DOHH2 (cell line): ENCODE results near the gene CD244.
"Not testable (repeated sequence)": the region's sequence is repeated elsewhere in the genome, so short reads cannot be mapped to it uniquely, and the experiment has no call there.

Source experiments
- H3F3A ChIP-seq: fragments of 200-600 bp; sonication (generic), shearing (Covaris generic); 2 replicates; pipeline ENCODE4 v1.6.0; 2016; ENCODE audit warnings: antibody characterized with exemption, mild to moderate bottlenecking; ENCODE audit not compliant: control insufficient read depth, insufficient read depth
- H3K27ac ChIP-seq: fragments of 200-600 bp; sonication (generic); 2 replicates; pipeline ENCODE4 v1.5.1; 2014; ENCODE audit warnings: low read depth, mild to moderate bottlenecking, low read length, moderate library complexity
- H3K27me3 ChIP-seq: fragments of 200-600 bp; sonication (generic); 2 replicates; pipeline ENCODE4 v1.6.1; 2014; ENCODE audit warnings: mild to moderate bottlenecking, low read length, mixed read lengths; ENCODE audit not compliant: control insufficient read depth
- H3K36me3 ChIP-seq: fragments of 200-600 bp; sonication (generic); 2 replicates; pipeline ENCODE4 v1.6.1; 2014; ENCODE audit warnings: mild to moderate bottlenecking, low read length, moderate library complexity, mixed read lengths; ENCODE audit not compliant: control insufficient read depth
- H3K4me1 ChIP-seq: fragments of 200-600 bp; sonication (generic); 2 replicates; pipeline ENCODE4 v1.6.1; 2014; ENCODE audit warnings: mild to moderate bottlenecking, low read length, mixed read lengths; ENCODE audit not compliant: control insufficient read depth
- H3K4me2 ChIP-seq: fragments of 200-600 bp; sonication (generic); 2 replicates; pipeline ENCODE4 v1.6.0; 2014; ENCODE audit warnings: mild to moderate bottlenecking, low read length, moderate library complexity
- H3K4me3 ChIP-seq: fragments of 200-600 bp; sonication (generic); 2 replicates; pipeline ENCODE4 v1.5.1; 2014; ENCODE audit warnings: mild to moderate bottlenecking, low read length, mixed read lengths
- H3K79me2 ChIP-seq: fragments of 200-600 bp; sonication (generic); 2 replicates; pipeline ENCODE4 v1.6.1; 2014; ENCODE audit warnings: mild to moderate bottlenecking, low read length, mixed read lengths; ENCODE audit not compliant: control insufficient read depth
- H3K9me2 ChIP-seq: fragments of 200-600 bp; sonication (generic); replicated peaks from 2 replicates; pipeline ENCODE4 v1.6.1; 2014; ENCODE audit warnings: mild to moderate bottlenecking, low read length, mixed read lengths; ENCODE audit not compliant: control insufficient read depth
- H3K9me3 ChIP-seq: fragments of 200-600 bp; sonication (generic); 2 replicates; pipeline ENCODE4 v1.6.1; 2014; ENCODE audit warnings: antibody characterized with exemption, low read length, mixed read lengths; ENCODE audit not compliant: control insufficient read depth, insufficient read depth
- H4K20me1 ChIP-seq: fragments of 200-600 bp; sonication (generic); 2 replicates; pipeline ENCODE4 v1.6.0; 2014; ENCODE audit warnings: low read depth, mild to moderate bottlenecking, antibody characterized with exemption, low read length, moderate library complexity; ENCODE audit not compliant: control insufficient read depth, insufficient read depth
- CTCF ChIP-seq: fragments of 200-600 bp; sonication (generic); IDR thresholded peaks from one replicate; pipeline ENCODE4 v1.5.1; 2014; ENCODE audit warnings: antibody characterized with exemption, mild to moderate bottlenecking, low read depth, low read length; ENCODE audit not compliant: poor library complexity, severe bottlenecking
- EZH2phosphoT487 ChIP-seq: fragments of 200-600 bp; sonication (generic); IDR thresholded peaks from 2 replicates; pipeline ENCODE4 v1.6.1; 2017; ENCODE audit warnings: borderline replicate concordance, mild to moderate bottlenecking, antibody characterized with exemption, low read length, moderate library complexity, mixed read lengths

CD244 gene

GRCh38 chr1:160868141-160868540, 5.5 kb upstream of the CD244 start:
- Histone ChIP-seq H3K9me2 (no peaks in the 10 kb centered on the region), H4K20me1 (no peaks in the 10 kb centered on the region), H3K36me3 (no peaks in the 10 kb centered on the region), H3K4me3 (no peak overlapping the region), H3F3A (no peaks in the 10 kb centered on the region), H3K4me1 (no peaks in the 10 kb centered on the region), H3K79me2 (no peaks in the 10 kb centered on the region), H3K27me3 (no peaks in the 10 kb centered on the region; the same call in 1 of the 2 replicates), H3K4me2 (no peak overlapping the region), H3K27ac (no peak overlapping the region), H3K9me3 (no peaks in the 10 kb centered on the region)
- TF ChIP-seq CTCF (no peak), EZH2phosphoT487 (no peak)

- H4K20me1 ChIP-seq, H3F3A ChIP-seq, H3K36me3 ChIP-seq, H3K4me2 ChIP-seq, H3K4me1 ChIP-seq, H3K27me3 ChIP-seq, H3K9me3 ChIP-seq, H3K9me2 ChIP-seq, H3K27ac ChIP-seq, H3K79me2 ChIP-seq, H3K4me3 ChIP-seq: not testable (repeated sequence)
Measured at GRCh38 chr1:160867651-160868050, 5.0 kb upstream of the CD244 start.

- no peaks in the 10 kb centered on the region for H4K20me1 ChIP-seq
- no peaks in the 10 kb centered on the region for H3K36me3 ChIP-seq
- H3K79me2 ChIP-seq: no peaks in the 10 kb centered on the region
- no peaks in the 10 kb centered on the region for H3K9me3 ChIP-seq
- H3K4me1 ChIP-seq: no peaks in the 10 kb centered on the region
- H3K4me3 ChIP-seq: no peak overlapping the region
- TF ChIP-seq EZH2phosphoT487 (no peak), CTCF (no peak)
- H3K9me2 ChIP-seq: no peaks in the 10 kb centered on the region
- no peaks in the 10 kb centered on the region for H3F3A ChIP-seq
- no peak overlapping the region for H3K27ac ChIP-seq
- H3K27me3 ChIP-seq: peaks cover 10% of the 10 kb centered on the region; the same call in 1 of the 2 replicates
- no peak overlapping the region for H3K4me2 ChIP-seq
Measured at GRCh38 chr1:160866695-160867260, 4.1 kb upstream of the CD244 start.

- no peaks in the 10 kb centered on the region for H4K20me1 ChIP-seq
- no peaks in the 10 kb centered on the region for H3F3A ChIP-seq
- H3K4me3 ChIP-seq: no peak overlapping the region
- no peak overlapping the region for H3K4me2 ChIP-seq
- H3K36me3 ChIP-seq: no peaks in the 10 kb centered on the region
- H3K9me3 ChIP-seq: no peaks in the 10 kb centered on the region
- peaks cover 10% of the 10 kb centered on the region; the same call in 1 of the 2 replicates for H3K27me3 ChIP-seq
- TF ChIP-seq EZH2phosphoT487: no peak
- no peak for TF ChIP-seq CTCF
- no peaks in the 10 kb centered on the region for H3K79me2 ChIP-seq
- no peaks in the 10 kb centered on the region for H3K9me2 ChIP-seq
- H3K4me1 ChIP-seq: no peaks in the 10 kb centered on the region
- H3K27ac ChIP-seq: no peak overlapping the region
Measured at GRCh38 chr1:160866001-160866694, 3.5 kb upstream of the CD244 start.
